Osteoblast (primary cell): ENCODE measurements around the gene MYLK. TPM values are rescaled to one million over a fixed set of nuclear protein-coding genes. Genes with fewer than 3 reads are reported as not detected.

Experiments
- DNase-seq: peaks from one replicate; pipeline ENCODE4 v3.0.0; 2011; ENCODE audit warnings: low spot score, mixed read lengths; ENCODE audit not compliant: insufficient read length; ENCODE audit errors: missing footprints
- H2AFZ ChIP-seq: 2 replicates; pipeline ENCODE4 v1.6.0; 2011; ENCODE audit warnings: mild to moderate bottlenecking, low read length
- H3K27ac ChIP-seq: 2 replicates; pipeline ENCODE4 v1.5.1; 2011; ENCODE audit warnings: mild to moderate bottlenecking, low read depth, low read length, moderate library complexity
- H3K27me3 ChIP-seq: 2 replicates; pipeline ENCODE4 v1.6.0; 2012; ENCODE audit warnings: mild to moderate bottlenecking, control low read depth, inconsistent platforms, low read length, moderate library complexity; ENCODE audit not compliant: insufficient read depth
- H3K36me3 ChIP-seq: 2 replicates; pipeline ENCODE4 v1.5.1; 2011; ENCODE audit warnings: mild to moderate bottlenecking, low read length, control low read depth, moderate library complexity; ENCODE audit not compliant: insufficient read depth
- H3K4me1 ChIP-seq: 2 replicates; pipeline ENCODE4 v1.5.1; 2011; ENCODE audit warnings: mild to moderate bottlenecking, low read length, control low read depth, moderate library complexity; ENCODE audit not compliant: insufficient read depth
- H3K4me2 ChIP-seq: 2 replicates; pipeline ENCODE4 v1.6.0; 2011; ENCODE audit warnings: mild to moderate bottlenecking, low read length; ENCODE audit not compliant: insufficient read depth
- H3K4me3 ChIP-seq: fragments of 200-600 bp; sonication (generic); 3 replicates; pipeline ENCODE4 v1.5.1; 2012; ENCODE audit warnings: mild to moderate bottlenecking, low read length, inconsistent platforms; ENCODE audit not compliant: insufficient read depth
- H3K79me2 ChIP-seq: 2 replicates; pipeline ENCODE4 v1.6.0; 2012; ENCODE audit warnings: mild to moderate bottlenecking, low read length, control low read depth, inconsistent platforms; ENCODE audit not compliant: insufficient read depth
- H3K9me3 ChIP-seq: 2 replicates; pipeline ENCODE4 v1.5.1; 2011; ENCODE audit warnings: low read depth, low read length, control low read depth
- H4K20me1 ChIP-seq: 2 replicates; pipeline ENCODE4 v1.6.0; 2012; ENCODE audit warnings: mild to moderate bottlenecking, low read length, control low read depth; ENCODE audit not compliant: insufficient read depth
- CTCF ChIP-seq: IDR thresholded peaks from 2 replicates; pipeline ENCODE4 v1.5.1; 2011; ENCODE audit warnings: mild to moderate bottlenecking, low read depth, low read length, moderate library complexity; ENCODE audit errors: extremely low read depth
- total RNA-seq: library from RNA; depleted of rRNA; stranded (reverse); fragments of >200 nt; gene quantifications from 2 replicates; pipeline ENCODE4 v1.2.3, GENCODE V29; 2012

MYLK gene
- total RNA-seq, 1 donor = 268 TPM

DNA sequence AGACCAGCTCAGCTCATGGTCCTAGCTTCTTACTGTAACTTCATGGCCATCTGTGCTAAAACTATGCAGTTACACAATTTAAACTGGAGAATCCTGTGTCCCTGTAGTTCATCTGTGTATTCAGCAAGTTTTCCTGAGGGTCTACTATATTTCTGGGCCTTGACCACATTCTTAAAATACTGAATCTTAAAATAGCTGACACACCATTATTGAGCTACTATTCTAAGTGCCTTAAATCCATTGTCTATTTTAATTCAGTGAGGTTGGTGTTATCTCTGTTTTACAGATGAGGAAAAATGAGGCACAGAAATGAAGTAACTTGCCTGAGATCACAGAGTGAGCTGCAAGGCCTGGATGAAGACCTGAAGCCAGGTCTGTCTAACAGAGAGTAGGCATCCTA, 22.0 kb downstream of the MYLK start:
- Histone ChIP-seq H3K79me2 (peaks cover 91% of the 10 kb centered on the region), H3K4me1 (peaks cover 18% of the 10 kb centered on the region), H3K9me3 (no peaks in the 10 kb centered on the region), H3K27me3 (no peaks in the 10 kb centered on the region), H4K20me1 (peaks cover 8% of the 10 kb centered on the region), H3K4me2 (no peak overlapping the region), H3K4me3 (no peak overlapping the region), H3K36me3 (peaks cover 26% of the 10 kb centered on the region), H2AFZ (no peak overlapping the region), H3K27ac (no peak overlapping the region)
- no peak for DNase-seq
- no peak for TF ChIP-seq CTCF

- H3K79me2 ChIP-seq = peaks cover 86% of the 10 kb centered on the region
- no peak for DNase-seq
- peaks cover 18% of the 10 kb centered on the region for H3K36me3 ChIP-seq
- H3K4me1 ChIP-seq = peaks cover 18% of the 10 kb centered on the region
- H2AFZ ChIP-seq = no peak overlapping the region
- H3K9me3 ChIP-seq = no peaks in the 10 kb centered on the region
- H3K27ac ChIP-seq = no peak overlapping the region
- TF ChIP-seq CTCF = no peak
- no peak overlapping the region for H3K4me2 ChIP-seq
- H4K20me1 ChIP-seq = peaks cover 4% of the 10 kb centered on the region
- H3K27me3 ChIP-seq = no peaks in the 10 kb centered on the region
- H3K4me3 ChIP-seq = no peak overlapping the region
Observed at GRCh38 chr3:123861081-123861836, 22.9 kb downstream of the MYLK start.

DNA sequence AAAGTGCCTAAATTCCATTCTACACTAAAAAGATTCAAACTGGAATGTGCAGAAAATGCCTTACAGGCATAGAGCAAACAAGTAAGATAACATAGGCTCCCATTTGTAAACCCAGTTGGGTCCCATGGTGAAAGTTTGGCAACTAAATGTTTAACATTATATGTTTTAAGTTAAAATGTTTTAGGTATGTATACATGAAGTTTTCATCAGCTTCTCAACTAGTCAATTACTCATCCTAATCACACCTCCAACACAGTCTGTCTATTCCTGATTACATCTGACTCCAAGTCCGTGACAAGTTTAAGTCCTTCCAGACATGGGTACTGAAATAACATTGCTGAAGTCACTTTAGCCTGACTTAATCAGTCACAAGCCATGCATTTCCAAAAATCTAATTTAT, 25.0 kb downstream of the MYLK start:
- peaks cover 83% of the 10 kb centered on the region for H3K79me2 ChIP-seq
- no peak for DNase-seq

More for the DNA sequence above, 25.0 kb downstream of the MYLK start:
- H3K36me3 ChIP-seq = peaks cover 14% of the 10 kb centered on the region
- no peak for TF ChIP-seq CTCF
- H3K27ac ChIP-seq = no peak overlapping the region
- H3K27me3 ChIP-seq = no peaks in the 10 kb centered on the region
- H2AFZ ChIP-seq = no peak overlapping the region
- H4K20me1 ChIP-seq = peaks cover 4% of the 10 kb centered on the region
- H3K4me1 ChIP-seq = peaks cover 21% of the 10 kb centered on the region
- H3K4me2 ChIP-seq = no peak overlapping the region
- H3K9me3 ChIP-seq = no peaks in the 10 kb centered on the region
- H3K4me3 ChIP-seq = no peak overlapping the region
